GM12878 (cell line): ENCODE measurements around the gene SCAI.

ENCODE experiments used
- CTCF ChIP-seq, 3 experiments: IDR thresholded peaks in 2 of 3; conservative IDR thresholded peaks in 1 of 3; 2 replicates each; pipeline ENCODE4 v1.5.1; 2011; ENCODE audit warnings: low read depth in 3 of 3, low read length in 3 of 3, mild to moderate bottlenecking in 3 of 3, control low read depth in 2 of 3, moderate library complexity in 2 of 3, inconsistent platforms in 1 of 3, mixed read lengths in 1 of 3; ENCODE audit not compliant: control insufficient read depth in 2 of 3, insufficient read depth in 1 of 3; ENCODE audit errors: extremely low read depth in 1 of 3
- FOXM1 ChIP-seq: IDR thresholded peaks from 2 replicates; pipeline ENCODE4 v1.6.1; 2012; ENCODE audit warnings: low read depth, mild to moderate bottlenecking, inconsistent platforms, low read length, moderate library complexity
- NFIC ChIP-seq: IDR thresholded peaks from 2 replicates; pipeline ENCODE4 v1.6.1; 2012; ENCODE audit warnings: low read depth, mild to moderate bottlenecking, inconsistent platforms, low read length, moderate library complexity
- POLR2A ChIP-seq: IDR thresholded peaks from 2 replicates; pipeline ENCODE4 v1.6.1; 2011; ENCODE audit warnings: low read depth, mild to moderate bottlenecking, low read length
- RCOR1 ChIP-seq: conservative IDR thresholded peaks from 2 replicates; pipeline ENCODE4 v1.6.1; 2012; ENCODE audit warnings: low read depth, low read length, improper control_type of control experiment
- SMAD5 ChIP-seq: IDR thresholded peaks from 2 replicates; pipeline ENCODE4 v1.6.1; 2016; ENCODE audit warnings: antibody characterized with exemption, low read depth
- SUZ12 ChIP-seq: fragments of 200-600 bp; sonication (generic); IDR thresholded peaks from one replicate; pipeline ENCODE4 v1.6.1; 2018; ENCODE audit warnings: antibody characterized with exemption, mild to moderate bottlenecking; ENCODE audit not compliant: unreplicated experiment
- TAF1 ChIP-seq: IDR thresholded peaks from 2 replicates; pipeline ENCODE4 v1.6.1; 2011; ENCODE audit warnings: mild to moderate bottlenecking, low read depth, low read length, borderline replicate concordance
- TCF12 ChIP-seq: IDR thresholded peaks from 2 replicates; pipeline ENCODE4 v1.6.1; 2011; ENCODE audit warnings: low read depth, mild to moderate bottlenecking, low read length
- USF1 ChIP-seq: IDR thresholded peaks from 2 replicates; pipeline ENCODE4 v1.6.1; 2011; ENCODE audit warnings: borderline replicate concordance, low read depth, mild to moderate bottlenecking, moderate library complexity, mixed read lengths, low read length; ENCODE audit not compliant: insufficient read depth; ENCODE audit errors: extremely low read length

GRCh38 chr9:125189011-125189360 is 45.7 kb upstream of the SCAI start:
- TF ChIP-seq NFIC (no peak), SUZ12 (no peak), USF1 (no peak), SMAD5 (no peak), TAF1 (no peak), CTCF (IDR thresholded peaks at IDR 0.05 in 2 of 3, conservative IDR thresholded peaks at IDR 0.05 in 1 of 3; ENCODE audit: control insufficient read depth in 2 of 3, extremely low read depth in 1 of 3, insufficient read depth in 1 of 3, low read depth in 3 of 3, low read length in 3 of 3) (no peak), FOXM1 (no peak), RCOR1 (no peak), TCF12 (no peak), POLR2A (no peak)
